GM21515 (cell line): ENCODE measurements around the gene BEX2.
"Not testable (repeated sequence)": the region's sequence is repeated elsewhere in the genome, so short reads cannot be mapped to it uniquely, and the experiment has no call there.

Source experiments
- ATAC-seq: cut with Tn5 transposase; IDR thresholded peaks from one replicate; pipeline ENCODE4 v1.9.1; 2021; ENCODE audit not compliant: unreplicated experiment

Gene BEX2

DNA sequence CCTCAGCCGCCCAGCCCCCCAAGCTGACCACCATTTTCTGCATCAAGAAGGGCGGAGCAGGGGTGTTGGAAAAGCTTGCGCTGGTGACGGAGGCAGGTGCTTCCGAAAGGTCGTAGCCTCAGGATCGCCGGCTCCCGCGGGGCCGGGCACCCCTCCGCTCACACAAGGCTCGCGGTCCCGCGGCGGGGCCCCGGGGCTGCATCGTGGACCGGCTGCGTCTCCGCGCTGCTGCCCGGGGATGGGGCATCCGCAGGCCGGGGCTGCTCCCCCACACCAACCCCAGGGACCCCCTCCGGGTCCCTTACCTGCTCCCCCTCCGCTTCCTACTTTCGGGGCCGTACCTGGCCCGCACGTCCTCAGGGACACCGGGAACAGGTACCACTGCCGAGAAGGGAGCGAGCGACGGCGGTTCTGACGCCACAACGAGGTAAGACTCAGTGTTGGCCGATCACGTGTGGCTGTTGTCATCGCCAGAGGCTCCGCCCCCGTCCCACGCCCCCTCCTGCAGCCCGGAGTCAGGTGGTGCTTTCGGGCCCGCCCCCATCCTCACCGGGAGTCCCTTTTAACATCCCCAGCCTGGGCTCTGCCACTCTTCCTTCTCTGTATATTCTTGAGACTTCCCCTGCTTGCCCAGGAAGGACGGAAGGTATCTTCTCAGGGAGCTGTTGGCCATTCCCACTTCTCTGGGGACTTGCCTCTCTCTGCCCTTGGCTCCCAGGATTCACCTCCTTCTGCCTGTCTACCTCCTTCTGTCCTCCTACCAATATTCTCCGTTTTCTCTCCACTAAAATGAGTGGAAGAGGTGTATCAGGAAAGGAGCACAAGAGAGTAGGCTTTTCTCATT lies at the start of gene BEX2:
Gene BEX2, minus strand, starts transcription at position 436 of the 844 bp plus-strand sequence. CDS start 1,014 bp downstream, outside the sequence.
- ATAC-seq: peak; percentile 99

DNA sequence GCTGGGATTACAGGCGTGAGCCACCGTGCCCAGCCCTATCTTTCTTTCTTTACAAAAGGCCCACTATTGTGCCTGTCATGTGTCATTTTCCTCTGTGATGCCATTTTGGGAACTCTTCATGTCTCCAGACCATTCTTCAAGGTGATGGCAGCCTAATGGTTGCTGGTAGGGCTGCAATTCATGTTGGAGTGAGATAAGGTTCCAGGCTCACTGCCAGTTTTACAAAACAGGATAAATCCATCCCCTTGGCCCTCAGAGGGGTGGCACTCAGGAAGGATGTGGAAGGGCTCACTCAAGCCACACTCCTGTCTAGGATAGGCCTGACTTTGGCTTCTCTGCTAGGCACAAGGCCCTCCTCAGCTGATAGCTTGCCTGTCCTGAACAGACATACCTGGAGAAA lies 49.3 kb upstream of the BEX2 start:
- ATAC-seq: no peak

DNA sequence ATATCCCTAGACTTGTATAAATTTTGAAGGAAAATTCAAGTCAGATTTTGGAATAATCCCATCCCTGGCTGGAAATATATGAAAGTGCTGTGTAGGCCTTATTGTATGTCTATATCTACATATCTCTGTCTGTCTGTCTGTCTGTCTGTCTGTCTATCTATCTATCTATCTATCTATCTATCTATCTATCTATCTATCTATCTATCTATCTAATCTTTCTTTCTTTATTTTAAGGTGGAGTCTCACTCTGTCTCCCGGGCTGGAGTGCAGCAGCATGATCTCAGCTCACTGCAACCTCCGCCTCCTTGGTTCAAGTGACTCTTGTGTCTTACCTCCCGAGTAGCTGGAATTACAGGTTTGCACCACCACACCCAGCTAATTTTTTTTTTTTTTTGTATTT lies 48.8 kb upstream of the BEX2 start:
- not testable (repeated sequence) for ATAC-seq

DNA sequence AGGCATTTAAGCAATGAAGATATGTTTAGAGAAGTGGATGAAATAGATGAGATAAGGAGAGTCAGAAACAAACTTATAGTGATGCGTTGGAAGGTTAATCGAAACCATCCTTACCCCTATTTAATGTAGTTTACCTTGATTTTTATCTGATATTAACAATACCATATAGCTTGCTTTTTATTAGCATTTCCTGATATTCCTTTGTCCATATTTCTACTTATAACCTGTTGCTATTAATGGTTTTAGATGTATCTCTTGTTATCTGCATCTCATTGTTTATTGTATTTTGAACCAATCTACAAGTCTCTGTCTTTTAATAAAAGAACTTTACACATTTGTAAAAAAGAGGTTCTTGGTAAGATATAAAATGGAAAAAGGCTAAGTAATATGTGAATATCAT lies 47.1 kb upstream of the BEX2 start:
- no peak for ATAC-seq

DNA sequence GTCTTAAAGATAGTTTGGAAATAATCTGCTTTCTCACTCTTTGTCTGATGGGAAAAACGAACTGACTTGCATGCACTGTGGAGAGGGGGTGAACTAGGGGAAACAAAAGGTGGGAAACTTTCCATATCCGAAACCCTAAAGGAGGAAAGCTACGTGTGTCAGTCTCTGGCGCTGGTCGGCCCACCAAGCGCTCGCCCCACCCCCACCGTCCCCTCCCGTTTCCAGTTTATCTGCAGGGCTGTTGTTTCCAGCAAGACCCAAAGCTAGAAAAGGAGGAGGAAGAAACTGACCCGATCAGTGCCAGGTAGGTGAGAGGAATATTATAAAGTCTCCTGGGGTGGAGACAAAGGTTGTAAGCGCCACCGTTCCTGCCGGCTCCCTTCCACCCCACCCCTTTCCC lies 46.1 kb upstream of the BEX2 start:
- ATAC-seq: no peak

DNA sequence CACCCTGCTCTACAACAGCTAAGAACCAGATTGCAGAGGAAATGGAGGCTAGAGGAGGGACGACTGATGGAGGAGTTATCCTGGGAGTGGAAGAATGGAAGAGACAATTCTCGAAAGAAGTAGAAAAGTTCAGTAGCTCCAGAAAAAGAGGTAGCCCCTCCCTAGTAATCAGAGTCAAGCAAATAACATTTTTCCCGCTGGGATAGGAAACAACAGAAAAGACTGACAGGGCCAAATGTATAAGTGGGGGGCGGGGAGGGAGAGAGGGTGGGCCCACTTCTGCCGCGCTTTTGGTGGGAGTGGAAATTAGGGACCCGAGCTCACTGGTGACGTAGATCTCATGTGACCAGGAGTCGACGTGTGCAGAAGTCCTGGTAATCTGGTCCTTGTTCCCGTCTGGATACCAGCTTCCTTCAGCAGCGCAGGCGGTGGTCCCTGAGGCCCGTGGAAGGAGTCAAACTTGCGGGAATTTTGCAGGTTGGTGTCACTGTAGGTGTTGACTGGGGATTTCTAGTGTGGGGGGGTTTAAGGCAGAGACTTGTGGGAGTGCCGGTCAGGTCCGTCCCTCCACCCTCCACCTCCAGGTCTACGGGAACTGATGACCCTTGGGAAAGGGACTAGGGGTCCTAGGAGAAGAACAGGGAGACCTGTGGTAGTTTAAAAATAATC lies 45.5 kb upstream of the BEX2 start, which contains the start of gene TCEAL9:
Gene TCEAL9, plus strand, starts transcription at position 377 of the 669 bp plus-strand sequence. CDS start 1,179 bp downstream, outside the sequence.
- no peak for ATAC-seq

DNA sequence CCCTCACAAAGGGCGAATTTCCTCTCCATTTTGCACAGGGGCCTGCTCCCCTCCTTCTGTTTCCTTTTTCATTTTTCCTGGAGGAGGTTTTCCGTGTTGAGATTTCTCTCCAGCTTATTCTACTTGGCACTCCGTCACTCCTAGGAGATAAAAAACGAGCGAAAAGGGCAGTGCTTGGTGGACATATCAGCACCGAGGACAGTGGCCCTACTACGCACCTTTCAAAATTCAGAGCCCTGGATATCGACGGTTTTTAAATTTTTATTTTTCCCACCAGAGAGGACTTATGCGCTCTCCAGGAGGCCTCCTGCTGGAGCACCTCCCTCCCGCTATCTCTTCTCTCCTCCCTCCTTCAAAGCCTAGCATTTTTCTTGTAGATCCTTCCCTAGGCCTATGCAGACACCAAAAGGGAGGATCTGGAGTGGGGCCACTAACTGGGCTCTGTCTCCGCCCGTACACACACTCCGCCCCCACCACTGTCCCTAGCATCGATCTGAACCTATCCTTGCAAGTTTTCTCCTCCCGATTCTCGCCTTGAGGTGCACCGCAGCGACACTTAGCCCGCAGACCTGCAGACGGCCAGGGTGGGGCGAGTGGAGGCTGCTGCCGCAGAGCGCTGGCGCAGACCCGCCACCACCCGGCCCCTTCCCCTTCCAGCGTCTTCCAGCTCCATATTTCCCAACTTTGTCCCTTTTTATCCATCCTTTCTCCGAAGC lies 37.0 kb upstream of the BEX2 start:
- ATAC-seq: no peak

DNA sequence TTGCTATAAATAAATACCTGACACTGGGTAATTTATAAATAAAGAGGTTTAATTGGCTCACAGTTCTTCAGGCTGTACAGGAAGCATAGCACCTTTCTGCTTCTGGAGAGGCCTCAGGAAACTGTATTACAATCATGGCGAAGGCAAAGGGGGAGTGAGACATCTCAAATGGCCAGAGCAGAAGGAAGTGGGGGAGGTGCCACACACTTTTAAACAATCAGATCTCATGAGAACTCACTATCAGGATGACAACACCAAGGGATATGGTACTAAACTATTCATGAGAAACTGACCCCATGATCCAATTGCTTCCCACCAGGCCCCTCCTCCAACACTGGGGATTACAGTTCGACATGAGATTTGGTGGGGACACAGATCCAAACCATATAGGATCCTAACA lies 33.8 kb upstream of the BEX2 start:
- ATAC-seq: no peak

DNA sequence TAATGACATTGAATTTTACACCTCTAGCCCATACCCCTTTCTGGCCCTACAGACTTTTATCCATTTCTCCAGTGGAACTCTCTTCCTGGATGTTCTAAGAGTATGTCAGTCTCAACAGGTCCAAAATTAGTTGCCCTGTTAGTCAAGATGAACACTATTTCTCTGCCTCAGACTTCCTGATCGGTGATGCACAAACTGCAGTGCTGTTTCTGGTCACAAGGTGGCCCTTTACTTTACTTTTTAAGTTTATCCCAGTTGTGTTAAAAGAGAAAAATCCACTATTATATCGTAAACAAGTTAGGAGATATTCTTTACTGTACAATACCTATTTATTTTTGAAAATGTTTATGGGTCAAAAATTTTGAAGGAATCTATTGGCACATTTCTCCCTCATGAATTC lies 32.3 kb upstream of the BEX2 start:
- ATAC-seq: peak; percentile 67

DNA sequence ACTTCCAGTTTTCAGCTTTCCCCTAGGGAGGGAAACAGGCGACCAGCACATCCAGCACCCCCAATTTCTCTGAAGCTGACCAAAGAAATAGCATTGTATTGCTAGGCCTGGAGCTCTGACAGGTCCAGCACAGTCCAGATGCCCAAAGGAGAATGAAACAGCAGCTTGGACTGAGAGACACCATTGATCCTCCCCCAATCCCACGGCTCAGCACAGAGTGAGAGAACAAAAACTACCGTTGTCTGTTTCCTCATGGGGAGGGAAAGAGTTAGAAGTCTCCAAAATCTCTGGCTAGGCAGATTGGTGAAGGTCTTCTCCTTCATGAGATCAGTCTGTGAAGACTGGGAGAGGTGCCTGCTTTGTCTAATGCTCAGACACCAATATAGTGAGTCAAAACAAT lies 27.9 kb upstream of the BEX2 start:
- no peak for ATAC-seq

DNA sequence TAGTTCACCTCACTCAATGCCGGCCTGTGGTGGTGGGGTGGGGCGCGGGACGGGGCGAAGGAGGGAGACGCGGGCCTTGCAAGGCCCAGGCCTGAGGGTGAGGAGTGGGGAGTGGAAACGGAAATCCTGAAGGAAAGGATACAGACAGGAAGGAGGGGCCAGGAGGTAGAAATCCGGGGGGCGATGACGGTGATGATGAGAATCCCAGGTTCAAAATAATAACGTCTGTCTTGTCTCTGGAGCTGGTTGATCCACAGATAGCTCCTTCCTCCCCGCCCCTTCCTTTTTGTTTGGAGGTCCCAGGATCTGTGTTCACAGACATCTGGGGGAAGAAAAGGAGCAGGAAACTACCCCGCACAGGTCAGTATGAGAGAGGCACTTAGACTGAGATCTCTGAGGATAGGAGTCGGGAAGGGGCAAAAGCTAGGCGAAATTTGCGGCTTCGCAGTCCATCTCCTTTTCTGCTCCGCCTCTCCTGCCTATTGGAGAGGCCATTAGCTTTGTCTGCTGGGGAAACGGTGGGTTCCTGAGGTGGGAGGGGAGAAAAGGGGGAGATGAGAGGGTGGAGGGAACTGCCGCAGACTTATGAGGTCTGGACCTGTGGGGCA lies 20.0 kb upstream of the BEX2 start:
- no peak for ATAC-seq

DNA sequence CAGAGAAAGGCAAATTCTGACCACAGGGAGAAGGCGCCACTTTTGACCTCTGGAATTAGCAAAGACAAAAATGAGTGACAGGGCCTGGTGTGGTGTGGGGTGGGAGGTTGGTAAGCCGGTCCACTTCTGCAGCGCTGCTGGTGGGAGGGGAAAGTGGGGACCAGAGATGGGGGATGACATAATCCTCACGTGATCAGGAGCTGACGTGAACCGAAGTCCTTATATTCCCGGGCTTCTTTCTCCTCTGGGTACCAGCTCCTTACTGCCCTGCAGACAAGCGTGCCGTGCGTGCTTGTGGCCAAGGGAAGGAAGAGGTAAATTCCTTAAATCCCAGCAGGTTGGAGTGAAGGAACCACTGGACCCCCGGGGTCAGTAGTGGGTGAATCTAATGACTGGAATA lies 19.2 kb upstream of the BEX2 start, which contains the start of gene TCEAL7:
Gene TCEAL7, plus strand, starts transcription at position 249 of the 400 bp plus-strand sequence. CDS start 1,165 bp downstream, outside the sequence.
- ATAC-seq: no peak

DNA sequence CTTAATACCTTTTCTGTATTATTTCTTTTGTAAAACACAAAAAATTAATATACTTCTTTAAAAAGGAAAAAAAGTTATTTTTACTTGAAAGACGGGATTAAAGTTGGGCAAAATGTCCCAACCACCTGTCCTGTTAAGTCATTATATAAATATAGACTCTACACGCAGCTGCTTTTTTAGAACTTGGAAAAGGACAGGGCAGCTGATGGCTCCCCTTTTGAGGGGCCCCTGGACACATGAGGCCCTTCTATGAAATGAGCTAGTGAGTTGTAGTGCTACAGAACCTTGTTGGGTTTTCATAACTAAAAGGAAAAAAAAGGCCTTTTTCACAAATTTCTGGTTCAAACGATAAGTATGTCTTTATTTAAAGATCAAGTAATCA lies 600 bp upstream of the BEX2 start:
- no peak for ATAC-seq

DNA sequence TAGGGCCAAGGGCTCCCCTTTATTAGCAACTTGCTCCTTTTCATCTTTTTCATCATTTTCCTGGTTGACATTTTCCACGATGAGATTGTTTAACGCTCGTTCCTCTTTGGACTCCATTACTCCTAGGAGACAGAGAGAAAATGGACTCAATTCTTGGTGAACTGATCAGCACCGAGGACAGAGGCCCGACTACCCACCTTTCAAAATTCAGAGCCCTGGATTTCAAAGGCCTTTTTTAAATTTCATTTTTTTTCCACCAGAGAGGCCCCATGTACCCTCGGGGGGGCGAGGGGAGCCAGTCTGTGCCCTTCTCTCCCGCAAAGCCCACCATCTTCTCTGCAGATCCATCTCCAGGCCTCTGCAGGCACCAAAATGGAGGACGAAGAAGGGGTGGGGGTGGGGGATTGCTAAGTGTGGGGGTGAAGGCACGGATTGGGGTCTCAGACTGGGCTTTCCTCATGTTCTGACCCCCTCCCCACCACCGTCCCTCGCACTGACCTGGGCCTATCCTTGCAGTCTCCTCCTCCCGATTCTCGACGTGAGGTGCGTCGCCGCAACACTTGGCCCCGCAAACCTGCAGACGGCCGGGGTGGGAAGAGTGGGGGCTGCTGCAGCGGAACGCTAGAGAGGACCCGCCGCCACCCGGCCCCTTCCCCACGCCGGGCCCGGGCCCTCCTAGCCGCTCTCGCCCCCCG lies 783 bp downstream of the BEX2 start:
- ATAC-seq: no peak

DNA sequence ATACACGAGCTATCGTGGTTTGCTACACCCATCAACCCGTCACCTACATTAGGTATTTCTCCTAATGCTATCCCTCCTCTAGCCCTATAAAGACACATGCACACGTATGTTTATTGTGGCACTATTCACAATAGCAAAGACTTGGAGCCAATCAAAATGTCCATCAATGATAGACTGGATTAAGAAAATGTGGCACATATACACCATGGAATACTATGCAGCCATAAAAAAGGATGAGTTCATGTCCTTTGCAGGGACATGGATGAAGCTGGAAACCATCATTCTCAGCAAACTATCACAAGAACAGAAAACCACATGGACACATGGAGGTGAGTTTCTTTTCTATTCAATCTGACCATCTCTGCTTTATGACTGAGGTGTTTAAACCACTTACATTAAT lies 5.1 kb downstream of the BEX2 start:
- not testable (repeated sequence) for ATAC-seq

DNA sequence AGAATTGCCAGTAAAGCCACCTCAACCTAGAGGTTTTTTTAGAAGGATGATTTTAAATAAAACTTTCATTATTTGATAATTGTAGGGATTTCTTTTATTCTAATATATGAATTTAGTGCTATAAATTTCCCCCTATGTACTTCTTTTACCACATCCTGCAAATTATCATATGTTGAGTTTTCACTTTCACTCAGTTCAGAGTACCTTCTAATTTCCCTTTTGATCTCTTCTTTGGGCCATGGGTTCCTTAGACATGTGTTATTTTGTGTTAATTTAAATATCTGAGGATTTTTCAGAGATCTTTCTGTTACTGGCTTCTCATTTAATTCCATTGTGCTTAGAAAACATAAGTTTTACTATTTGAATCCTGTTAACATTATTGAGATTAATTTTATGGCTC lies 6.1 kb downstream of the BEX2 start:
- no peak for ATAC-seq

DNA sequence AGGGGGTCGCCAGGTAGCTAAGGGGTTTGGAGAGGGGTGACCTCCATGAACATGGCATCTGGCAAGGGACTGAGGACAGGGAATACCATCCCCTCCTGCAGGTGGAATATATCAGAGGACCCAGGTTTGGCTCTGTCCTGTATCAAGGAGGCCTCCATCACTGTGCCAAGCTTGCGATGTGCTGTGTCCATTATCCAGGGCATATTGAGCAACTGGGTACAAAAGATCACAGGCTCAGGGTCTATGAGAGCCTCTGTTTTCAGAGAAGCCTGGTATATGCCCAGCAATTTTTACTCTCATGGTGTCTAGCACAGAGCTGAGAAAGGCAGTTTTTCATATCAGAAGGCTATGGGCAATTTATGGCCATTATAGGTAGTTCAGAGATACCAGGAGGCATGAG lies 17.7 kb downstream of the BEX2 start:
- no peak for ATAC-seq

DNA sequence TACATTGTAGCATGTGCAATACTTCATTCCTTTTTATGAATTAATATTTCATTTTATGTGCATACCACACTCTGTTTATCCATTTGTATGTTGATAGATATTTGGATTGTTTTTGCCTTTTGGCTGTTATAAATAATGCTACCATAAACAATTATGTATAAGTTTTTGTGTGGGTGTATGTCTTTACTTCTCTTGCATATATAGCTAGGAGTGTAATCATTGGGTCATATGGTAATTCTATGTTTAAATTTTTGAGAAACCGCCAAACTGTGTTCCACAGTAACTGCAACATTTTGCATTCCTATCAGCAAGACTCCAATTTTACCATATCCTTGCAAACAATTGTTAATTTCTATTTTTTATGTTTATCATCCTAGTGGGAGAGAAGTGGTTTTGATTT lies 31.2 kb downstream of the BEX2 start:
- no peak for ATAC-seq

DNA sequence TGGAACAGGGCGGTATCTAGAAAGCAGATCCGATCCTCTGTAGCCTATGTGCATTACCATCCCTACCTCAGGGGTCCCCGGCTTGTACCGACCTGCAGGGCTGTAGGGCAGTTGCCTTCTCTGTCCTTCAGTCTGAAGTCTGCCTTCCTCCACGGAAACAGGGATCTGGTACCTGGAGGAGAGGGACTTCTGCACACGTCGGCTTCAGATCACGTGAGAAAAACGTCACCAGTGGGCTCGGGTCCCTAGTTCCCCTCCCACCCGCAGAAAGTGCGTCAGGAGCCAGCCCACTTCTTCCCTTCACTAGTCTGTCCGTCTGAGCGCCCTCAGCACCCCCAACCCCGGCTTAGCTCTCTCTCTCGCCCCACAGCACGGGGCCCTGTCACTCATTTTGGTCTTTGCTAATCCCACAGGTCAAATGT lies 34.2 kb downstream of the BEX2 start, which contains the start of gene TCEAL5:
Gene TCEAL5, minus strand, starts transcription at position 170 of the 422 bp plus-strand sequence. CDS start 2,187 bp downstream, outside the sequence.
- ATAC-seq: no peak

DNA sequence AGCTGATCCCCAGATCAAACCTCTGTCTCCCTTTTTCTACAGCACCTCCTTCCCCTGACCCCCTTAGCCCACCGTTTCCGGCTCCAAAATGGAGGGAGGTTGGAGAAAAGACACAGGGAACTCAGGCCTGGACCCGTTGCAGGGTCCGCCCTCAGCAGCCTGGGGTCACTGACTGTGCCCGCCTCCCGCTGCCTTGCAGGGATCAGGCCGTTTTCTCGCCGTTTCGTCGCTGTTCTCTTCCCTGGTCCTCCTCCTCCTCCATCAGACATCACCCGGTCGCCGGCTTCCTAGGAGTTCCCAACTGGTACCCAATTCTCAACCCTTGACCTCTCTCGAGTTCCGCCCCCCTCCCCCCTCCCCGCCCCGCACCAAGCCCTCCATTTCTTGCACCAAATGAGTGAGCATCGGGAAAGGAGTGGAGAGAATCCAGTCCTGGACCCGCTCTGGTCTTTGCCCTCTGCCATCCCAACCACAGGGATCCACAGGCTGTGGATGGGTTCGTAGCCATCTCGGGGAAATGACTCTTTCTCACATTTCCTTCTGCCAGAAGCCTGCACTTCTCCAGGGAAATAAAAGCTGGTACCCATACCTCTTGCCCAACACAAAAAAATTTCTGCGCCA lies 34.7 kb downstream of the BEX2 start:
- no peak for ATAC-seq
